Lower leg skin (tissue), 4 donors: ENCODE results near the gene ETNK2. TPM values are rescaled to one million over a fixed set of nuclear protein-coding genes. Genes with fewer than 3 reads are reported as not detected.
"Not testable (repeated sequence)": the region's sequence is repeated elsewhere in the genome, so short reads cannot be mapped to it uniquely, and the experiment has no call there.

Source experiments
- DNase-seq, 2 donors: peaks; one replicate each; pipeline ENCODE4 v3.0.0-alpha.2; 2019; ENCODE audit warnings: low spot score in 2 of 2
- H3K4me3 ChIP-seq: fragments of 200-600 bp; sonication (generic); 2 replicates; pipeline ENCODE4 v1.5.1; 2017; ENCODE audit warnings: mild to moderate bottlenecking, low read depth; ENCODE audit not compliant: poor library complexity, severe bottlenecking
- POLR2A ChIP-seq, 2 donors: fragments of 450-650 bp; IDR thresholded peaks; one replicate each; pipeline ENCODE4 v1.6.1; 2016 to 2017; ENCODE audit warnings: antibody characterized with exemption in 2 of 2, mild to moderate bottlenecking in 1 of 2, moderate library complexity in 1 of 2
- WGBS, 2 donors: methylation state at CpG; one replicate each; pipeline ENCODE4 v1.1.5; 2018; 5-methylcytosine and 5-hydroxymethylcytosine counted together
- intact Hi-C: fragments of 100-400 bp; cut with DNase I; formaldehyde crosslinking; loops from one replicate; pipeline ENCODE4 v1.15.0; 2023; ENCODE audit warnings: low total_unique reads
- total RNA-seq, 4 donors: library from RNA; depleted of rRNA; stranded (reverse); fragments of >200 nt; gene quantifications; one replicate each; pipeline ENCODE4 v1.1.0, GENCODE V29; 2016
- TF ChIP-seq, protein P1 (sequence below), 3 donors: fragments of 450-650 bp; IDR thresholded peaks; one replicate each; pipeline ENCODE4 v1.5.1; 2016; ENCODE audit warnings: antibody characterized with exemption in 3 of 3, mild to moderate bottlenecking in 3 of 3, moderate library complexity in 2 of 3

Gene ETNK2
- total RNA-seq, 4 donors from 2014 or later, result 21.5 to 53.8 (median 42.6) TPM

DNA sequence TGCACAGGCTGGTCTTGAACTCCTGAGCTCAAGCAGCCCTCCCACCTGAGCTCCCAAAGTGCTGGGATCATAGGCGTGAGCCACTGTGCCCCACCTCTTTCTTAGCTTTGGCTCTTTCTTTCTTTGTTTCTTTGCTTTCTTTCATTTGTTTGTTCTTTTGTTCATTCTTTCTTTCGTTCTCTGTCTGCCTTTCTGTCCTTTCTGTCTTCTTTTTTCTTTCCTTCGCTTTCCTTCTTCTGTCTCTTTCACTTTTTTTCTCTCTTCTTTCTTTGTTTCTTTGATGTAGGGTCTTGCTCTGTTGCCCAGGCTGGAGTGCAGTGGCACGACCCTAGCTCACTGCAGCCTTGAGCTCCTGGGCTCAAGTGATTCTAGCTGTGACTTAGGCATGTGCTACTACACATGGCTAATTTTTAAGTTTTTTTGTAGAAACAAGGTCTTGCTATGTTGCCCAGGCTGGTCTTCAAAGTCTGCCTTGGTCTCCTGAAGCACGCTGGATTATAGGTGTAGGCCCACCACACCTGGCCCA, 60.0 kb downstream of the ETNK2 start:
- 86 to 91% methylated on average over 5 of the region's 5 CpGs for WGBS, 2 donors
- intact Hi-C loops, result no loop called here

DNA sequence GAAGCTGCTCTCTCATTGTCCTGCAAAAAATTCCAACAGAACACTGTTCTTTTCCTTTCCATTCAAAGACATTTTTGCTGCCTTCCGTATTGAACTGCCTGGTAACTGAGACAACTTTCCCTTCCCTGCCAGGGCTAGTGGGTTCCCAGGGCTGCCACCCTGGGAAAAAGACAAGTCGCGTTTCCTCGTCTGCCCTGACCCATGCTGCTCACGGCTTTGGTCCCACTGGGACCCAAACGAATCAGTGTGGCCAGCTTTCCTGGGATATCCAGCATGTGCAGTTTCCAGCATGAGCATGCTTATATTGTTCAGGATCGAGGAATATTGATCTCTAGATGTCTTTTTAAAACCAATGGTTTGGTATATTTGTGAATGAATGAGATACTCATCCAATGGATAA, 60.8 kb downstream of the ETNK2 start:
- TF ChIP-seq POLR2A (IDR thresholded peaks at IDR 0.05), result no peak
- TF ChIP-seq, protein P1, sequence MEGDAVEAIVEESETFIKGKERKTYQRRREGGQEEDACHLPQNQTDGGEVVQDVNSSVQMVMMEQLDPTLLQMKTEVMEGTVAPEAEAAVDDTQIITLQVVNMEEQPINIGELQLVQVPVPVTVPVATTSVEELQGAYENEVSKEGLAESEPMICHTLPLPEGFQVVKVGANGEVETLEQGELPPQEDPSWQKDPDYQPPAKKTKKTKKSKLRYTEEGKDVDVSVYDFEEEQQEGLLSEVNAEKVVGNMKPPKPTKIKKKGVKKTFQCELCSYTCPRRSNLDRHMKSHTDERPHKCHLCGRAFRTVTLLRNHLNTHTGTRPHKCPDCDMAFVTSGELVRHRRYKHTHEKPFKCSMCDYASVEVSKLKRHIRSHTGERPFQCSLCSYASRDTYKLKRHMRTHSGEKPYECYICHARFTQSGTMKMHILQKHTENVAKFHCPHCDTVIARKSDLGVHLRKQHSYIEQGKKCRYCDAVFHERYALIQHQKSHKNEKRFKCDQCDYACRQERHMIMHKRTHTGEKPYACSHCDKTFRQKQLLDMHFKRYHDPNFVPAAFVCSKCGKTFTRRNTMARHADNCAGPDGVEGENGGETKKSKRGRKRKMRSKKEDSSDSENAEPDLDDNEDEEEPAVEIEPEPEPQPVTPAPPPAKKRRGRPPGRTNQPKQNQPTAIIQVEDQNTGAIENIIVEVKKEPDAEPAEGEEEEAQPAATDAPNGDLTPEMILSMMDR (IDR thresholded peaks at IDR 0.05), result no peak
- intact Hi-C loops, result no loop called here
- no peak overlapping the region for H3K4me3 ChIP-seq
- 77 to 78% methylated on average over 7 of the region's 7 CpGs for WGBS, 2 donors
- DNase-seq, result no peak

More for the DNA sequence above, 60.0 kb downstream of the ETNK2 start:
- no peak for DNase-seq
- no peak overlapping the region for H3K4me3 ChIP-seq
- TF ChIP-seq, protein P1 (IDR thresholded peaks at IDR 0.05), result no peak
- no peak for TF ChIP-seq POLR2A (IDR thresholded peaks at IDR 0.05)

DNA sequence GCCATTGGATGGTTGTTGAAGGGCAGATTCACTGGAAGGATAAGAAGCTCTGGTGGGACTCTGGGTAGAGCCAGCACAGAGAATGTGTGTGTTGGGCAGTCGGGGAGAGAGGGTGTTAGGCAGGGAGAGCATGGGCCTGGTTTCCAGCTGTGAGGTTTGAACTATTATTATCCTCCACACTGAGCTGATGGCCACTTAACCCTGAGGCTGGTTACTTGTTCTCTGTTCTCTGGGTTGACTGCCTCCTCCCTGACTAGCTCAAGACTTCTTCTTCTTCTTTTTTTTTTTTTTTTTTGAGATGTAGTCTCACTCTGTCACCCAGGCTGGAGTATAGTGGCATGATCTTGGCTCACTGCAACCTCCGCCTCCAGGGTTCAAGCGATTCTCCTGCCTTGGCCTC, 61.7 kb downstream of the ETNK2 start:
- 94 to 98% methylated on average over 3 of the region's 3 CpGs for WGBS, 2 donors
- intact Hi-C loops, DNase-seq, H3K4me3 ChIP-seq: not testable (repeated sequence)

DNA sequence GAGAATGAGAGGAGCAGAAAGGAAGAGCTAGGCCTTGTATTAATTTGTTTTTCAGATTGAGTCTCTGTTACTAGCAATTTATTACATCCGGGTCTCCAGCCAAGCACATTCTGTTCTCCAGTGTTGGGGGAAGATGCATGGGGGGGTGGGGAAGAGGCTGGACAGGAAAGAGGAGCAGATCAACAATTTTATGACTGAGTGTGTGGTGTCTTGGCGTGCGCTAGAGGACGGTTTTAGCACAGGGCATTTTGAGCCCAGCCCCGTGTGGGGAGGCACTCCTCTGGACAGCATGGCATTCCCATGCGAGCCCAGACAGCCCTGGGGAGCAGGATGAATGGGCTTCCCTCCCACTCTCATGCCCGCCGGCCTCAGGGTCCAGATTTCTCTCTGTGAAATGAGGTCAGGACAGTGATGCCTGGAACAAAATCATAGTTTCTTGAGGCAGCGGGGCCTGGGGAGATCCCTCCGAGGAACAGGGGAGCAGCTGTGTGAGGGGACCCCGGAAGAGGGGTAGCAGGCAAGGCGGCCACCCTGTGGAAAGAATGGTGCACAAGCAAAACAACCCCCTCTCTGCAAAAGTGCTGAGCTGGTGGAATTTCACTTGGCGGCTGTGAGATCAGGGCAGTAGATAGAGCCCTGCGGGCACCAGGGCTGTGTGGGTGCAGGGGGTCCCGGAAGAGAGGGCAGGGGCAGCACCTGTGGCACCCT, 62.6 kb downstream of the ETNK2 start:
- TF ChIP-seq, protein P1 (IDR thresholded peaks at IDR 0.05), result no peak
- TF ChIP-seq POLR2A (IDR thresholded peaks at IDR 0.05), result no peak
- DNase-seq, result peak; percentile 80 to 91
- no peak overlapping the region for H3K4me3 ChIP-seq
- intact Hi-C loops, result loop anchor here (5.0 kb wide), 1 partner anchor 952 kb away; no protein-coding TSS in a partner anchor
- 35 to 41% methylated on average over 12 to 15 of the region's 15 CpGs for WGBS, 2 donors

DNA sequence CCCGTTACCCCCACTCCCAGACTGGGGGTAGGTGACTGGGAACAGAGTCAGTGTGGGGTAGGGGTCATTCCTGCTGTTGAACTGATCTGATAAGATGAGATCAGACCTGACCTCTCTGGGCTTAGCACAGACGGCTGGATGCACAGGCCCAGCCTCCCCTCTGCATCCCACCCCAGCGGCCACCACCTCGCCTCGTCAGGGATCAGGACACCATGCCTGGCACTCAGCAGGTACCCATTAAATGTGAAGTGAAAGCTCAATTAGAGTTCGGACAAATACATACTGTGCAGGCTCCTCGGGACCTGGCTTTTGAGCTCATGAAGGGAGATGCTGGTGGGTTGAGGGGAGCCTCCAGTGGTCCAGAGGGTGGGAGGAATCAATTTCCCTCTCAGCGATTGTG, 63.2 kb downstream of the ETNK2 start:
- TF ChIP-seq, protein P1 (IDR thresholded peaks at IDR 0.05), result no peak
- no peak for TF ChIP-seq POLR2A (IDR thresholded peaks at IDR 0.05)
- intact Hi-C loops, result loop anchor here (5.0 kb wide), 1 partner anchor 951 kb away; no protein-coding TSS in a partner anchor
- no peak for DNase-seq
- WGBS, 2 donors, result 63 to 70% methylated on average over 8 of the region's 8 CpGs
- no peak overlapping the region for H3K4me3 ChIP-seq

DNA sequence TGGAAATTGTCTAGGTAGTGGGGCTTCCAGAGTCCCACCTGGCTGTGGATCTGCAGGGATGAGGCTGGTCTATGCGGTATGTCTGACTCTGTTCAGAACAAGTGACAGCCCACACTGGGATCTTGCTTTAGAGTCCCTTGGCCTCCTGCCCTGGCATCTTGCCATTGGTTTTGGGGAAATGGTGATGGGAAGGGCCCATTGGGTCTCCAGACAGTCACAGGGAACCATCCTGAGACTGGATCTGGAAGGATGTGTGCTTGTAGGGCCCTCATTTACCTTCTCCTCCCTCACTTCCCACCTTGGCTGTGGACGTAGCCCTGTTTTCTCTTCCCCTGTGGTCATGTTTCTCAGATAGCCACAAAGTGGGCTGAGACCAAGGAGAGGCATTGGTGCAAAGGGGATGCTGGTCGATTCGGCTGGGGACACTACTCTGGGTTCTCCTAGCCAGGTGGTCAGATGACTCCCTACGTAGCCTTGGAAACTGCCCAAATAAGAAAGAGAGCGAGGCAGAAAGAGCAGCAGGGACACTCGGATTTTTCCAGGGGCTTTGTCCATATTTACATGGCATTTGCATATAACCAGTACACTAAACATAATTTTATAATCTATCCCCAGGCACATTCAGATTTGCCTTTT, 63.8 kb downstream of the ETNK2 start:
- WGBS, 2 donors, result 76 to 79% methylated on average over 7 of the region's 7 CpGs
- TF ChIP-seq POLR2A (IDR thresholded peaks at IDR 0.05), result no peak
- TF ChIP-seq, protein P1 (IDR thresholded peaks at IDR 0.05), result no peak
- DNase-seq, result peak in 1 of 2 donors; percentile 92
- H3K4me3 ChIP-seq, result no peak overlapping the region
- intact Hi-C loops, result loop anchor here (5.0 kb wide), 1 partner anchor 951 kb away; no protein-coding TSS in a partner anchor
